GM20431 (cell line): Measurements from ENCODE around the gene SIPA1.

ENCODE experiments used
- in situ Hi-C: fragments of 300-500 bp; cut with MseI, MboI; formaldehyde crosslinking; loops from one replicate; pipeline ENCODE4 v1.15.0; 2020; ENCODE audit warnings: low sequenced_read_pairs; ENCODE audit not compliant: unreplicated experiment

The SIPA1 gene

GRCh38 chr11:65607614-65608426 is 30.1 kb upstream of the SIPA1 start:
- in situ Hi-C loops = no loop called here

GRCh38 chr11:65609229-65609628 is 28.7 kb upstream of the SIPA1 start:
- in situ Hi-C loops = no loop called here

GRCh38 chr11:65609665-65610064 is 28.2 kb upstream of the SIPA1 start:
- in situ Hi-C loops = no loop called here

GRCh38 chr11:65610404-65610803 is 27.5 kb upstream of the SIPA1 start:
- in situ Hi-C loops = no loop called here

GRCh38 chr11:65611028-65611757 is 26.7 kb upstream of the SIPA1 start:
- in situ Hi-C loops = no loop called here

GRCh38 chr11:65611758-65612603 is 25.9 kb upstream of the SIPA1 start:
- in situ Hi-C loops = no loop called here

GRCh38 chr11:65612691-65613090 is 25.2 kb upstream of the SIPA1 start:
- in situ Hi-C loops = no loop called here

GRCh38 chr11:65613091-65613928 is 24.6 kb upstream of the SIPA1 start:
- in situ Hi-C loops = no loop called here

GRCh38 chr11:65615229-65615949 is 22.5 kb upstream of the SIPA1 start, which contains the start of gene PCNX3:
Gene PCNX3 (plus strand): TSS chr11:65615776. CDS start chr11:65616312, 536 bp downstream.
- in situ Hi-C loops = no loop called here

GRCh38 chr11:65615950-65616574 is 21.8 kb upstream of the SIPA1 start:
- in situ Hi-C loops = no loop called here

- in situ Hi-C loops = no loop called here
These were observed 21.3 kb upstream of the SIPA1 start for GRCh38 chr11:65616575-65617001.

GRCh38 chr11:65617136-65617850 is 20.6 kb upstream of the SIPA1 start:
- in situ Hi-C loops = no loop called here

- in situ Hi-C loops = no loop called here
These were observed 19.7 kb upstream of the SIPA1 start for GRCh38 chr11:65617990-65618751.

- in situ Hi-C loops = no loop called here
These were observed 19.1 kb upstream of the SIPA1 start for GRCh38 chr11:65618763-65619162.

GRCh38 chr11:65619281-65619928 is 18.5 kb upstream of the SIPA1 start:
- in situ Hi-C loops = no loop called here

- in situ Hi-C loops = no loop called here
These were observed 17.2 kb upstream of the SIPA1 start for GRCh38 chr11:65620666-65621065.

- in situ Hi-C loops = no loop called here
These were observed 16.4 kb upstream of the SIPA1 start for GRCh38 chr11:65621460-65621859.
